ENCODE results near the gene SLC35F3. TPM values are rescaled to one million over a fixed set of nuclear protein-coding genes. Genes with fewer than 3 reads are reported as not detected.

SLC35F3 gene
- total RNA-seq, 6 experiments from 2014 or later: 0.26 to 0.58 (median 0.46) TPM

- H3K27ac Mint-ChIP-seq: no peak overlapping the region
- H3K4me3 Mint-ChIP-seq: no peak overlapping the region
- H3K36me3 Mint-ChIP-seq (ENCODE audit: low read depth): no peaks in the 10 kb centered on the region
- TF ChIP-seq CTCF (IDR thresholded peaks at IDR 0.05): no peak
- no peaks in the 10 kb centered on the region for H3K4me1 Mint-ChIP-seq (ENCODE audit: low read depth)
- no peak for DNase-seq
- no peaks in the 10 kb centered on the region; the same call in 1 of the 2 replicates for H3K27me3 Mint-ChIP-seq (ENCODE audit: insufficient read depth)
- peaks cover 10% of the 10 kb centered on the region; the same call in 1 of the 2 replicates for H3K9me3 Mint-ChIP-seq
Observed at GRCh38 chr1:234169161-234169849, 264.8 kb downstream of the SLC35F3 start.

- Mint-ChIP-seq H3K4me1 (ENCODE audit: low read depth) (no peaks in the 10 kb centered on the region), H3K9me3 (peaks cover 10% of the 10 kb centered on the region; the same call in 1 of the 2 replicates), H3K4me3 (no peak overlapping the region), H3K27ac (no peak overlapping the region), H3K36me3 (ENCODE audit: low read depth) (no peaks in the 10 kb centered on the region), H3K27me3 (ENCODE audit: insufficient read depth) (no peaks in the 10 kb centered on the region; the same call in 1 of the 2 replicates)
- TF ChIP-seq CTCF (IDR thresholded peaks at IDR 0.05): no peak
- no peak for DNase-seq
Observed at GRCh38 chr1:234170067-234170466, 265.6 kb downstream of the SLC35F3 start.

DNA sequence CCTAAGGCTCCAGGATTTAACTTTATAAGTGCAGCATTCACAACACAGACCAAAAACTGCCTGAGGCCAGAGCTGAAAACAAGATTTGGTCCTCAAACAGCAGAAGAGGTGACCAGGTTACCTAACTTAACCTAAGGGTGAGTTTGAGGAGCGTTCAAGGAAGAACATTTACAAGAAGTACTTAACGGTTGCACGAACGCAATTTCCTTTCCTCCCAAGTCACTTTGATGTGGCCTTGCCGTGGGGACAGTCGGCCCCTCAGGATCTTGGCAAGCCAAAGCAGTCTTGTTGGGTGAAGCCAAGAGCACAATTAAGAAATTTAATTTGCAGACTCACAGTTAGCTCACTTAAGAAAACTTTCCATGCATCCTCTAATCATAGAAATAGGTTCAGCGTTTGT, 266.1 kb downstream of the SLC35F3 start:
- no peaks in the 10 kb centered on the region for H3K36me3 Mint-ChIP-seq (ENCODE audit: low read depth)
- peaks cover 10% of the 10 kb centered on the region; the same call in 1 of the 2 replicates for H3K9me3 Mint-ChIP-seq

GRCh38 chr1:234173968-234174367, 269.5 kb downstream of the SLC35F3 start:
- no peak for TF ChIP-seq CTCF (IDR thresholded peaks at IDR 0.05)
- Mint-ChIP-seq H3K36me3 (ENCODE audit: low read depth) (no peaks in the 10 kb centered on the region), H3K27ac (no peak overlapping the region), H3K9me3 (peaks cover 22% of the 10 kb centered on the region), H3K4me1 (ENCODE audit: low read depth) (no peaks in the 10 kb centered on the region), H3K27me3 (ENCODE audit: insufficient read depth) (peaks cover 3% of the 10 kb centered on the region; the same call in 1 of the 2 replicates), H3K4me3 (no peak overlapping the region)
- DNase-seq: no peak

More for the DNA sequence above, 266.1 kb downstream of the SLC35F3 start:
- Mint-ChIP-seq H3K4me1 (ENCODE audit: low read depth) (no peaks in the 10 kb centered on the region), H3K27ac (no peak overlapping the region), H3K27me3 (ENCODE audit: insufficient read depth) (no peaks in the 10 kb centered on the region; the same call in 1 of the 2 replicates), H3K4me3 (no peak overlapping the region)
- TF ChIP-seq CTCF (IDR thresholded peaks at IDR 0.05): no peak
- DNase-seq: no peak

DNA sequence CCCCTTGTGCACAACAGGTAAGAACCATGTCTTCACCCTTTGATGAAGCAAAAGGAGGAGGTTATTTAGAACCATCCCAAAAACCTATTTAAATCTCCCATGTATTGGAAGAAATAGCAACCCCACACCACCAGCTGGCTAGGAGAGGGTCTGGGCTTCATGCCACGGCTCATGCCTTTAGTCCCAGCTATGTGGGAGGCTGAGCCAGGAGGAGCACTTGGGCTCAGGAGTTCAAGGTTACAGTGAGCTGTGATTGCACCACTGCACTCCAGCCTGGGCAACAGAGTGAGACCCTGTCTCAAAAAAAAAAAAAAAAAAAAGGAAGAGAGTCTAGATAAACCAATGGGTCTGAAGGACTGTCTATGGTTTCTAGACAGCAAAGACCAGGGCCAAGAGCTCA, 270.9 kb downstream of the SLC35F3 start:
- no peak overlapping the region for H3K27ac Mint-ChIP-seq
- H3K4me3 Mint-ChIP-seq: no peak overlapping the region
- H3K36me3 Mint-ChIP-seq (ENCODE audit: low read depth): no peaks in the 10 kb centered on the region
- no peak for TF ChIP-seq CTCF (IDR thresholded peaks at IDR 0.05)
- peaks cover 6% of the 10 kb centered on the region for H3K27me3 Mint-ChIP-seq (ENCODE audit: insufficient read depth)
- no peak for DNase-seq
- H3K9me3 Mint-ChIP-seq: peaks cover 20% of the 10 kb centered on the region
- H3K4me1 Mint-ChIP-seq (ENCODE audit: low read depth): no peaks in the 10 kb centered on the region
